Stimulated activated CD8-positive, alpha-beta memory T cell treated with anti-CD3 and anti-CD28 coated beads, Interleukin-15, amount 100 ng/mL, for 4 hours (primary cell): ENCODE measurements around the gene PLXNC1.

Experiments used
- DNase-seq, 2 donors: peaks; one replicate each; pipeline ENCODE4 v3.0.0-alpha.2; 2020; ENCODE audit warnings: low read depth in 2 of 2

The PLXNC1 gene

GRCh38 chr12:94239332-94239993, 91.1 kb downstream of the PLXNC1 start:
- no peak for DNase-seq

GRCh38 chr12:94240171-94240570, 91.8 kb downstream of the PLXNC1 start:
- DNase-seq = no peak

- DNase-seq = no peak
Observed at GRCh38 chr12:94242901-94243300, 94.5 kb downstream of the PLXNC1 start.

GRCh38 chr12:94244165-94245133, 96.1 kb downstream of the PLXNC1 start:
- peak in 1 of 2 donors; percentile 23 for DNase-seq

GRCh38 chr12:94245631-94246383, 97.4 kb downstream of the PLXNC1 start:
- DNase-seq = no peak

- no peak for DNase-seq
Observed at GRCh38 chr12:94247246-94247645, 98.9 kb downstream of the PLXNC1 start.

- no peak for DNase-seq
Observed at GRCh38 chr12:94248582-94248981, 100.2 kb downstream of the PLXNC1 start.

- no peak for DNase-seq
Observed at GRCh38 chr12:94250130-94250529, 101.8 kb downstream of the PLXNC1 start.

- DNase-seq = no peak
Observed at GRCh38 chr12:94254270-94254669, 105.9 kb downstream of the PLXNC1 start.

- no peak for DNase-seq
Observed at GRCh38 chr12:94255006-94255405, 106.6 kb downstream of the PLXNC1 start.

GRCh38 chr12:94255428-94255827, 107.1 kb downstream of the PLXNC1 start:
- no peak for DNase-seq

GRCh38 chr12:94258593-94258992, 110.2 kb downstream of the PLXNC1 start:
- no peak for DNase-seq

GRCh38 chr12:94260017-94260416, 111.6 kb downstream of the PLXNC1 start:
- no peak for DNase-seq

GRCh38 chr12:94260717-94261116, 112.3 kb downstream of the PLXNC1 start:
- DNase-seq = no peak

- DNase-seq = no peak
Observed at GRCh38 chr12:94261119-94261518, 112.7 kb downstream of the PLXNC1 start.

- no peak for DNase-seq
Observed at GRCh38 chr12:94261786-94262185, 113.4 kb downstream of the PLXNC1 start.

- peak; percentile 62 to 66 for DNase-seq
Observed at GRCh38 chr12:94262228-94263010, 114.0 kb downstream of the PLXNC1 start.

GRCh38 chr12:94263011-94263811, 114.8 kb downstream of the PLXNC1 start:
- DNase-seq = peak; percentile 34 to 57

GRCh38 chr12:94263905-94264561, 115.7 kb downstream of the PLXNC1 start:
- DNase-seq = no peak
